GM18499 (cell line): ENCODE results near the gene HABP4.

Experiments used
- ATAC-seq: cut with Tn5 transposase; IDR thresholded peaks from one replicate; pipeline ENCODE4 v1.9.1; 2021; ENCODE audit warnings: moderate number of reproducible peaks; ENCODE audit not compliant: insufficient read depth, unreplicated experiment

HABP4 gene

GRCh38 chr9:96514800-96515158 lies 64.8 kb downstream of the HABP4 start:
- ATAC-seq, result no peak

GRCh38 chr9:96515621-96516470 lies 65.9 kb downstream of the HABP4 start:
- no peak for ATAC-seq

- no peak for ATAC-seq
Measured at GRCh38 chr9:96519095-96519494, 69.1 kb downstream of the HABP4 start.

- ATAC-seq, result no peak
Measured at GRCh38 chr9:96519787-96520186, 69.8 kb downstream of the HABP4 start.

GRCh38 chr9:96522366-96522765 lies 72.4 kb downstream of the HABP4 start:
- no peak for ATAC-seq

- ATAC-seq, result no peak
Measured at GRCh38 chr9:96523374-96523773, 73.4 kb downstream of the HABP4 start.

GRCh38 chr9:96524045-96524444 lies 74.1 kb downstream of the HABP4 start:
- no peak for ATAC-seq

GRCh38 chr9:96524764-96525163 lies 74.8 kb downstream of the HABP4 start:
- no peak for ATAC-seq

- ATAC-seq, result no peak
Measured at GRCh38 chr9:96532173-96532572, 82.2 kb downstream of the HABP4 start.

GRCh38 chr9:96540106-96540505 lies 90.1 kb downstream of the HABP4 start:
- no peak for ATAC-seq
